ENCODE data around the gene GPR171.

Gene GPR171

GRCh38 chr3:151214459-151214858 lies 11.4 kb upstream of the GPR171 start:
- no peak for DNase-seq

- no peak for DNase-seq
Measured at GRCh38 chr3:151213881-151214280, 10.9 kb upstream of the GPR171 start.

- no peak for DNase-seq
Measured at GRCh38 chr3:151213151-151213550, 10.1 kb upstream of the GPR171 start.

GRCh38 chr3:151210676-151211381 lies 7.8 kb upstream of the GPR171 start:
- no peak for DNase-seq

GRCh38 chr3:151209654-151210053 lies 6.6 kb upstream of the GPR171 start:
- DNase-seq = no peak

GRCh38 chr3:151206201-151206600 lies 3.2 kb upstream of the GPR171 start:
- no peak for DNase-seq

GRCh38 chr3:151205482-151205881 lies 2.5 kb upstream of the GPR171 start:
- no peak for DNase-seq

GRCh38 chr3:151204530-151205402 lies 1.8 kb upstream of the GPR171 start:
- no peak for DNase-seq

GRCh38 chr3:151201051-151201730 lies 1.8 kb downstream of the GPR171 start:
- no peak for DNase-seq

- DNase-seq = no peak
Measured at GRCh38 chr3:151200586-151200985, 2.4 kb downstream of the GPR171 start.

GRCh38 chr3:151199554-151200438 lies 3.2 kb downstream of the GPR171 start:
- DNase-seq = no peak

GRCh38 chr3:151198849-151199248 lies 4.2 kb downstream of the GPR171 start:
- no peak for DNase-seq

GRCh38 chr3:151197981-151198767 lies 4.8 kb downstream of the GPR171 start:
- no peak for DNase-seq

- DNase-seq = no peak
Measured at GRCh38 chr3:151197228-151197627, 5.8 kb downstream of the GPR171 start.

- DNase-seq = no peak
Measured at GRCh38 chr3:151196434-151196833, 6.6 kb downstream of the GPR171 start.

- DNase-seq = no peak
Measured at GRCh38 chr3:151195826-151196225, 7.2 kb downstream of the GPR171 start.

GRCh38 chr3:151192545-151192944 lies 10.5 kb downstream of the GPR171 start:
- no peak for DNase-seq

- no peak for DNase-seq
Measured at GRCh38 chr3:151191095-151191494, 11.9 kb downstream of the GPR171 start.

- DNase-seq = no peak
Measured at GRCh38 chr3:151183265-151183671, 19.7 kb downstream of the GPR171 start.

- no peak for DNase-seq
Measured at GRCh38 chr3:151182349-151183079, 20.5 kb downstream of the GPR171 start.
